ENCODE results near the gene RERE.

GRCh38 chr1:8632102-8632501, 185.3 kb downstream of the RERE start:
- no peak for TF ChIP-seq EZH2 (IDR thresholded peaks at IDR 0.05)
- TF ChIP-seq POLR2AphosphoS5 (IDR thresholded peaks at IDR 0.05; ENCODE audit: borderline replicate concordance, low read depth, low read length) = no peak
- TF ChIP-seq FOXP2 (optimal IDR thresholded peaks at IDR 0.05; ENCODE audit: control extremely low read depth, extremely low read length, insufficient read depth) = no peak

All from SK-N-MC (cell line).